IMR-90 (cell line): ENCODE data around the gene MSANTD1. TPM values are rescaled to one million over a fixed set of nuclear protein-coding genes. Genes with fewer than 3 reads are reported as not detected.

Experiments
- ATAC-seq: fragments of 200-7000 bp; cut with Tn5 transposase; 2 replicates; pipeline ENCODE4 v1.9.1; 2020; ENCODE audit warnings: low read depth, mild to moderate bottlenecking, moderate library complexity
- BruUV-seq: library from RNA; stranded (reverse); fragments of 400-500 nt; replicated peaks from 2 replicates; lab custom pipeline; 2021; lab: Mats Ljungman, UMichigan
- CTCF ChIA-PET: fragments of 300-600 bp; formaldehyde crosslinking; extraction: SDS; loops from one replicate; lab custom pipeline; 2021; ENCODE audit warnings: antibody characterized with exemption; lab: Yijun Ruan, JAX
- POLR2A ChIA-PET: fragments of 300-600 bp; sonication (Branson Sonifier 250); formaldehyde crosslinking; loops from one replicate; lab custom pipeline; 2022; ENCODE audit warnings: antibody characterized with exemption; ENCODE audit not compliant: unreplicated experiment; lab: Charles Lee
- DNase-seq: peaks from one replicate; pipeline ENCODE4 v3.0.0; 2013
- H2AFZ ChIP-seq: replicated peaks from 2 replicates; pipeline ENCODE3; 2013; ENCODE audit warnings: low read length, mild to moderate bottlenecking; ENCODE audit not compliant: poor library complexity
- H2AK5ac ChIP-seq: 2 replicates; pipeline ENCODE4 v1.6.1; 2013; ENCODE audit warnings: low read depth, low read length, inconsistent platforms
- H2AK9ac ChIP-seq: replicated peaks from 2 replicates; pipeline ENCODE3; 2013; ENCODE audit warnings: mild to moderate bottlenecking, low read depth, low read length, moderate library complexity; ENCODE audit not compliant: poor library complexity
- H2BK120ac ChIP-seq: 2 replicates; pipeline ENCODE4 v1.6.1; 2013; ENCODE audit warnings: low read depth, low read length, inconsistent platforms
- H2BK15ac ChIP-seq: 3 replicates; pipeline ENCODE4 v1.6.1; 2013; ENCODE audit warnings: low read depth, low read length, inconsistent platforms
- H2BK20ac ChIP-seq: 2 replicates; pipeline ENCODE4 v1.6.1; 2013; ENCODE audit warnings: low read depth, mild to moderate bottlenecking, inconsistent platforms, low read length, moderate library complexity
- H2BK5ac ChIP-seq: 2 replicates; pipeline ENCODE4 v1.6.1; 2013; ENCODE audit warnings: mild to moderate bottlenecking, low read depth, low read length, inconsistent platforms; ENCODE audit not compliant: poor library complexity, severe bottlenecking
- H3K14ac ChIP-seq: replicated peaks from 2 replicates; pipeline ENCODE4 v1.6.1; 2013; ENCODE audit warnings: low read depth, low read length, inconsistent platforms
- H3K18ac ChIP-seq: 2 replicates; pipeline ENCODE4 v1.6.1; 2013; ENCODE audit warnings: low read depth, low read length, control low read depth
- H3K23ac ChIP-seq: 2 replicates; pipeline ENCODE4 v1.6.1; 2013; ENCODE audit warnings: low read depth, low read length, inconsistent platforms
- H3K27ac ChIP-seq: 2 replicates; pipeline ENCODE4 v1.5.1; 2013; ENCODE audit warnings: mild to moderate bottlenecking, control low read depth, low read length; ENCODE audit not compliant: insufficient read depth
- H3K27me3 ChIP-seq: 2 replicates; pipeline ENCODE4 v1.6.1; 2013; ENCODE audit warnings: low read length; ENCODE audit not compliant: control insufficient read depth, insufficient read depth
- H3K36me3 ChIP-seq: 2 replicates; pipeline ENCODE4 v1.6.1; 2013; ENCODE audit warnings: low read length, mixed read lengths; ENCODE audit not compliant: control insufficient read depth, insufficient read depth
- H3K4ac ChIP-seq: 2 replicates; pipeline ENCODE4 v1.6.1; 2013; ENCODE audit warnings: low read depth, low read length, inconsistent platforms
- H3K4me1 ChIP-seq: 2 replicates; pipeline ENCODE4 v1.6.1; 2013; ENCODE audit warnings: low read length, mixed read lengths; ENCODE audit not compliant: control insufficient read depth, insufficient read depth
- H3K4me2 ChIP-seq: 2 replicates; pipeline ENCODE4 v1.6.1; 2013; ENCODE audit warnings: low read depth, mild to moderate bottlenecking, control low read depth, low read length, moderate library complexity
- H3K4me3 ChIP-seq: 2 replicates; pipeline ENCODE4 v1.5.1; 2013; ENCODE audit warnings: low read depth, mild to moderate bottlenecking, control low read depth, low read length, moderate library complexity; ENCODE audit not compliant: insufficient read depth
- H3K56ac ChIP-seq: 2 replicates; pipeline ENCODE4 v1.6.1; 2013; ENCODE audit warnings: low read length, inconsistent platforms; ENCODE audit not compliant: insufficient read depth; ENCODE audit errors: extremely low read depth
- H3K79me1 ChIP-seq, 2 experiments: 2 replicates each; pipeline ENCODE4 v1.6.1; 2013; ENCODE audit warnings: low read length in 2 of 2, inconsistent platforms in 1 of 2, low read depth in 1 of 2
- H3K9ac ChIP-seq: 2 replicates; pipeline ENCODE4 v1.6.1; 2013; ENCODE audit warnings: low read depth, low read length, control low read depth
- H3K9me1 ChIP-seq: 2 replicates; pipeline ENCODE4 v1.6.1; 2013; ENCODE audit warnings: low read length, inconsistent platforms; ENCODE audit not compliant: insufficient read depth
- H3K9me3 ChIP-seq: 2 replicates; pipeline ENCODE4 v1.6.1; 2013; ENCODE audit warnings: low read length; ENCODE audit not compliant: control insufficient read depth, insufficient read depth
- H4K20me1 ChIP-seq: 2 replicates; pipeline ENCODE4 v1.6.1; 2013; ENCODE audit warnings: low read length, inconsistent platforms; ENCODE audit not compliant: insufficient read depth
- H4K5ac ChIP-seq: 2 replicates; pipeline ENCODE4 v1.6.1; 2013; ENCODE audit warnings: mild to moderate bottlenecking, low read depth, low read length, control low read depth
- H4K8ac ChIP-seq, 2 experiments: 2 replicates each; pipeline ENCODE4 v1.6.1; 2013; ENCODE audit warnings: low read depth in 2 of 2, low read length in 2 of 2, control low read depth in 1 of 2, inconsistent platforms in 1 of 2
- H4K91ac ChIP-seq: 2 replicates; pipeline ENCODE4 v1.6.1; 2013; ENCODE audit warnings: low read depth, low read length, inconsistent platforms; ENCODE audit not compliant: insufficient read depth
- MAZ ChIP-seq: IDR thresholded peaks from 2 replicates; pipeline ENCODE4 v1.6.1; 2012; ENCODE audit warnings: low read depth, mild to moderate bottlenecking, low read length, improper control_type of control experiment, moderate library complexity, borderline replicate concordance
- WGBS, 2 experiments: methylation state at CpG; one replicate each; pipeline versions ENCODE4 v1.1.5 to v1.1.7; 2013; ENCODE audit warnings: missing lambda C conversion rate in 2 of 2; ENCODE audit not compliant: insufficient read length in 1 of 2; ENCODE audit errors: extremely low coverage in 2 of 2; 5-methylcytosine and 5-hydroxymethylcytosine counted together
- dilution Hi-C: fragments of 300-500 bp; cut with HindIII; formaldehyde crosslinking; loops from one replicate; pipeline ENCODE4 v1.14.3; 2018; ENCODE audit warnings: low sequenced_read_pairs; ENCODE audit not compliant: unreplicated experiment
- in situ Hi-C: fragments of 300-500 bp; cut with MboI; formaldehyde crosslinking; loops from 3 replicates; pipeline ENCODE4 v1.14.3; 2019; ENCODE audit warnings: low sequenced_read_pairs, inconsistent platforms, mixed read lengths
- intact Hi-C: fragments of 100-400 bp; cut with micrococcal nuclease; formaldehyde crosslinking; loops from 2 replicates; pipeline ENCODE4 v1.10.0; 2022
- polyA plus RNA-seq, 3 experiments: library from polyadenylated mRNA; depleted of rRNA; stranded (reverse); fragments of >200 nt; gene quantifications; 2 replicates each; pipeline ENCODE4 v1.2.3, GENCODE V29; 2012; ENCODE audit warnings: low replicate concordance in 1 of 3
- total RNA-seq: library from RNA; depleted of rRNA; stranded (reverse); fragments of >200 nt; gene quantifications from 2 replicates; pipeline ENCODE4 v1.2.3, GENCODE V29; 2012

Gene MSANTD1
- total and polyA plus RNA-seq, 2 of the 4 experiments (the other 2 are of a cell fraction): under 0.01 to 0.07 TPM

- H2AFZ ChIP-seq: no peak overlapping the region
- no peak overlapping the region for H3K23ac ChIP-seq
- in situ Hi-C loops: no loop called here
- H3K14ac ChIP-seq: no peak overlapping the region
- intact Hi-C loops: no loop called here
- TF ChIP-seq MAZ: no peak
- no peak for DNase-seq
- no peak overlapping the region for H2AK5ac ChIP-seq
- H4K20me1 ChIP-seq: no peaks in the 10 kb centered on the region
- H2BK5ac ChIP-seq: no peak overlapping the region
- dilution Hi-C loops: no loop called here
- H3K36me3 ChIP-seq: peaks cover 62% of the 10 kb centered on the region
- H4K8ac ChIP-seq: no peak overlapping the region
- H3K4me1 ChIP-seq: no peaks in the 10 kb centered on the region
- H2BK20ac ChIP-seq: no peak overlapping the region
- CTCF ChIA-PET: interaction anchor here (1.0 kb wide), 1 partner anchor 113 kb away, joined by 3 read pairs; no protein-coding TSS in a partner anchor
- no peak overlapping the region for H3K56ac ChIP-seq
- H3K18ac ChIP-seq: no peak overlapping the region
- H3K4me2 ChIP-seq: no peak overlapping the region
- POLR2A ChIA-PET: no interaction called here
- ATAC-seq: no peak
- H4K5ac ChIP-seq: no peak overlapping the region
- no peak overlapping the region for H2BK15ac ChIP-seq
- no peak overlapping the region for H4K91ac ChIP-seq
- no peaks in the 10 kb centered on the region for H3K27me3 ChIP-seq
- no peaks in the 10 kb centered on the region for H3K79me1 ChIP-seq
- no peaks in the 10 kb centered on the region for H3K9me3 ChIP-seq
- no peak overlapping the region for H3K4ac ChIP-seq
- H2BK120ac ChIP-seq: no peak overlapping the region
- no peak overlapping the region for H3K27ac ChIP-seq
- H3K4me3 ChIP-seq: no peak overlapping the region
- H3K9me1 ChIP-seq: no peaks in the 10 kb centered on the region
- no peak overlapping the region for H3K9ac ChIP-seq
- no peak overlapping the region for H2AK9ac ChIP-seq
- no TSS peak for BruUV-seq
- WGBS, 2 experiments: no CpG with 5 or more reads among the region's 9 CpGs
These were observed 29.0 kb upstream of the MSANTD1 start for GRCh38 chr4:3219761-3220475.
